Loucy (cell line): ENCODE results near the gene LMO7.

Source experiments
- H2AFZ ChIP-seq: fragments of 200-600 bp; sonication (generic); 2 replicates; pipeline ENCODE4 v1.6.0; 2016; ENCODE audit warnings: antibody characterized with exemption, mild to moderate bottlenecking, low read length, moderate library complexity
- H3F3A ChIP-seq: fragments of 200-600 bp; 2 replicates; pipeline ENCODE4 v1.6.0; 2016; ENCODE audit warnings: antibody characterized with exemption, low read depth, mild to moderate bottlenecking
- H3K27me3 ChIP-seq: fragments of 200-600 bp; sonication (generic); 2 replicates; pipeline ENCODE4 v1.6.1; 2014; ENCODE audit warnings: low read length, mild to moderate bottlenecking; ENCODE audit not compliant: insufficient read depth, poor library complexity, severe bottlenecking
- H3K36me3 ChIP-seq: fragments of 200-600 bp; sonication (generic); 2 replicates; pipeline ENCODE4 v1.6.1; 2016; ENCODE audit warnings: low read length; ENCODE audit not compliant: insufficient read depth
- H3K4me1 ChIP-seq: fragments of 200-600 bp; sonication (generic); 2 replicates; pipeline ENCODE4 v1.5.1; 2014; ENCODE audit warnings: low read length, mild to moderate bottlenecking; ENCODE audit not compliant: insufficient read depth, poor library complexity, severe bottlenecking
- H3K4me2 ChIP-seq: fragments of 200-600 bp; sonication (generic); 2 replicates; pipeline ENCODE4 v1.6.0; 2014; ENCODE audit warnings: antibody characterized with exemption, low read length, low read depth, mild to moderate bottlenecking; ENCODE audit not compliant: poor library complexity, severe bottlenecking
- H3K4me3 ChIP-seq: fragments of 200-600 bp; sonication (generic); 2 replicates; pipeline ENCODE4 v1.5.1; 2014; ENCODE audit warnings: low read length, mild to moderate bottlenecking, mixed read lengths; ENCODE audit not compliant: poor library complexity, severe bottlenecking
- H3K79me2 ChIP-seq: fragments of 200-600 bp; sonication (generic); 2 replicates; pipeline ENCODE4 v1.6.1; 2014; ENCODE audit warnings: low read length; ENCODE audit not compliant: insufficient read depth
- H3K9ac ChIP-seq: fragments of 200-600 bp; sonication (generic); 2 replicates; pipeline ENCODE4 v1.6.0; 2014; ENCODE audit warnings: mild to moderate bottlenecking, low read depth, low read length, moderate library complexity; ENCODE audit not compliant: poor library complexity, severe bottlenecking
- H3K9me2 ChIP-seq: fragments of 200-600 bp; sonication (generic); replicated peaks from 2 replicates; pipeline ENCODE4 v1.6.1; 2016; ENCODE audit warnings: low read depth, low read length, mixed read lengths
- H3K9me3 ChIP-seq: fragments of 200-600 bp; sonication (generic); 2 replicates; pipeline ENCODE4 v1.6.1; 2014; ENCODE audit warnings: mild to moderate bottlenecking, antibody characterized with exemption, low read length, low read depth; ENCODE audit not compliant: insufficient read depth
- H4K20me1 ChIP-seq: fragments of 200-600 bp; sonication (generic); 2 replicates; pipeline ENCODE4 v1.6.0; 2014; ENCODE audit warnings: antibody characterized with exemption, low read length, mild to moderate bottlenecking; ENCODE audit not compliant: insufficient read depth, poor library complexity, severe bottlenecking
- CTCF ChIP-seq: fragments of 200-600 bp; sonication (generic); conservative IDR thresholded peaks from 2 replicates; pipeline ENCODE4 v1.5.1; 2014; ENCODE audit warnings: mild to moderate bottlenecking, antibody characterized with exemption, low read length
- EZH2phosphoT487 ChIP-seq: fragments of 200-600 bp; IDR thresholded peaks from 2 replicates; pipeline ENCODE4 v1.6.1; 2018; ENCODE audit warnings: antibody characterized with exemption, mild to moderate bottlenecking, moderate library complexity, borderline replicate concordance

Gene LMO7

GRCh38 chr13:75721307-75721706 is 85.2 kb downstream of the LMO7 start:
- Histone ChIP-seq H3K79me2 (no peaks in the 10 kb centered on the region), H3K4me1 (peaks cover 3% of the 10 kb centered on the region), H2AFZ (no peak overlapping the region), H3K27me3 (no peaks in the 10 kb centered on the region), H3K36me3 (no peaks in the 10 kb centered on the region), H3K4me2 (no peak overlapping the region), H3K4me3 (no peak overlapping the region), H3K9me2 (no peaks in the 10 kb centered on the region), H3F3A (no peaks in the 10 kb centered on the region), H3K9me3 (no peaks in the 10 kb centered on the region), H3K9ac (no peak overlapping the region), H4K20me1 (no peaks in the 10 kb centered on the region)
- no peak for TF ChIP-seq EZH2phosphoT487
- no peak for TF ChIP-seq CTCF

GRCh38 chr13:75723901-75724300 is 87.8 kb downstream of the LMO7 start:
- H3K27me3 ChIP-seq = no peaks in the 10 kb centered on the region
- H4K20me1 ChIP-seq = no peaks in the 10 kb centered on the region
- no peaks in the 10 kb centered on the region for H3K4me1 ChIP-seq
- H3K4me3 ChIP-seq = no peak overlapping the region
- no peaks in the 10 kb centered on the region for H3K36me3 ChIP-seq
- no peaks in the 10 kb centered on the region for H3K9me2 ChIP-seq
- TF ChIP-seq CTCF = no peak
- no peak for TF ChIP-seq EZH2phosphoT487
- no peak overlapping the region for H2AFZ ChIP-seq
- H3K4me2 ChIP-seq = no peak overlapping the region
- no peaks in the 10 kb centered on the region for H3F3A ChIP-seq
- H3K9me3 ChIP-seq = no peaks in the 10 kb centered on the region
- H3K79me2 ChIP-seq = no peaks in the 10 kb centered on the region
- no peak overlapping the region for H3K9ac ChIP-seq

GRCh38 chr13:75724752-75725517 is 88.8 kb downstream of the LMO7 start:
- Histone ChIP-seq H3K9ac (no peak overlapping the region), H3K36me3 (no peaks in the 10 kb centered on the region), H3K4me3 (no peak overlapping the region), H2AFZ (no peak overlapping the region), H3F3A (no peaks in the 10 kb centered on the region), H3K27me3 (no peaks in the 10 kb centered on the region), H3K9me3 (no peaks in the 10 kb centered on the region), H3K4me1 (no peaks in the 10 kb centered on the region), H3K4me2 (no peak overlapping the region), H4K20me1 (no peaks in the 10 kb centered on the region), H3K79me2 (no peaks in the 10 kb centered on the region), H3K9me2 (no peaks in the 10 kb centered on the region)
- TF ChIP-seq CTCF = no peak
- no peak for TF ChIP-seq EZH2phosphoT487
